GM18502 (cell line): ENCODE measurements around the gene RBPMS2.
"Not testable (repeated sequence)": the region's sequence is repeated elsewhere in the genome, so short reads cannot be mapped to it uniquely, and the experiment has no call there.

Experiments used
- ATAC-seq: cut with Tn5 transposase; IDR thresholded peaks from one replicate; pipeline ENCODE4 v1.9.1; 2021; ENCODE audit warnings: mild to moderate bottlenecking; ENCODE audit not compliant: unreplicated experiment, poor library complexity

Gene RBPMS2

DNA sequence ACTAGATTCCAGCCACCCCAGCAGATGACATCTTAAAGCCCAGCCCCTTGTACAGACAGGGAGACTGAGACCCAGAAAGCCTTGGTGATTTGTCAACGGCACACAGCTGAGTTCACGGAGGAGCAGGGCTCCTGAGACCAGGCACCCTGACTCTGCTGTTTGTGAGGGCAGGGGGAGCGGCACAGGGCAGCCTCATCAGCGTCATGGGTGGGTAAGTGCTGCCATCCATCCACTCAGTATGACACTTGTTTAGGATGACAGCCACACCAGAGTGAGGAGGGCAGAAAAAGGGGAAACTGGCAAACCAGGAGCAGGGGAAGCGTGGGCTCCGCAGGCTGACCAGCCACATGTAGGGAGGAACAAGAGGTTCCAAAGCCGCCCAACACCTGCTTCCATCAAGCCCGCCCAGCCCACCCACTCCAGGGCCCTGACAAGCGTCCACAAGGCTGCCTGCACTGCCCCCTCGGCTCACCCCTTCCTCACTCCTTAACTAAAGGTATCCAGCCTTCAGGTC lies 19.9 kb downstream of the RBPMS2 start:
- ATAC-seq: no peak

- no peak for ATAC-seq
Observed at GRCh38 chr15:64754663-64755426, 20.5 kb downstream of the RBPMS2 start.

DNA sequence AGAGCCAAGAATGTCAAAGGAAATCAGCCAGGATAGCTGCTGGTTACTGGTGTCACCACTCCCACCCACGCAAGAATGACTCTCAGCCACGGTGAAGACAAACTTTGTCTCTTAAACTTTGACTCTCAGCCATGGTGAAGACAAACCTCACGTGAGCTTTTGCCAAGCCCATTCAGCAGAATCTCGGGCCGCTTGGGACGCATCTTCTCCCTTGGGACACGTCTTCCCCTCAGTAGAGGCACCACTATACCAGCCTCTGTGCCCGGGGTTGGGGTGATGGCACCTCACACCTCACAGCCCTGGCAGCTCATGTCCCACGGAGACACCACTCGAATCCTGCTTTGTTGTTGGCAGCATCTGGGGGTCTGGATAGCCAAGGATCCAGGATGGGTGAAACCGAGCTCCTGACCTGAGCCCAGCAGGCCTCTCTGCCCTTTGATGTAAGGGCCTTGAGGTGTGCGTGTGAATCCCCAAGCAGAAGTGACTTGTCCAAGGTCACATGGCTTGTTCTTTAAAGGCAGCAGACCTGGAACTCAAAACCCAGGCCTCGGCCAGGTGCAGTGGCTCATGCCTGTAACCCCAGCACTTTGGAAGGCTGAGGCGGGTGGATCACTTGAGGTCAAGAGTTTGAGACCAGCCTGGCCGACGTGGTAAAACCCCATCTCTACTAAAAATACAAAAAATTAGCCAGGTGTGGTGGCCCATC lies 21.8 kb downstream of the RBPMS2 start:
- ATAC-seq: no peak

GRCh38 chr15:64751464-64751863 lies 23.9 kb downstream of the RBPMS2 start:
- ATAC-seq: no peak

DNA sequence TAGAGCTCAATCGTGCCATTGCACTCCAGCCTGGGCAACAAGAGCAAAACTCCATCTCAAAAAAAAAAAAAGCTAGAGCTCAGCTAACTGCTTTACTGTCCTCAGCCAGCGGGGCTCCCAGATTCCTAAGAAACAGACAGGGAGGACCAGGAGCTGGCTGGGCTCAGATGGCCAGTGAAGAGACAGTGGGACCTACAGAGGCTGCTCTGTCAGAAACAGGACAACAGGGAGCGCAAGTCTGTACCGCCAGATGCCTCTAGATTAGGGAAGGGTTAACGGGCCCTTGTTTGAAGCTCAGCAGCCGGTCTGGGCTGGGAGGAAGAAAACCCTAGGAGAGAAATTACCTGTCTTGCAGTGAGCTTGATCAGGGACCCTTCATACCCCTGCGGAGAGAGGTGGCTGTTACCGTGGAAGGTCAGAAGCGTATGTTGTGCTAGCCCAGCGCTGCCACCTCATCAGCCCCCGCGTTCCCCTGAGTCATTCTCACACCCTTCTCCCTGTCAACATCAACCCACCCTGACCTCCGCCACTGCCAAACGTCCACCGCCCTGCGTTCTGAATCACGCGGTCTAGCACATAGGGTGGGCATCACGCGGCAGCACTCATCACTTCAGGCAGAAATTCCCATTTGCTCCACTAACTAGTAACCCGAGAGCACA lies 25.3 kb downstream of the RBPMS2 start:
- ATAC-seq: no peak

- no peak for ATAC-seq
Observed at GRCh38 chr15:64749167-64749566, 26.2 kb downstream of the RBPMS2 start.

DNA sequence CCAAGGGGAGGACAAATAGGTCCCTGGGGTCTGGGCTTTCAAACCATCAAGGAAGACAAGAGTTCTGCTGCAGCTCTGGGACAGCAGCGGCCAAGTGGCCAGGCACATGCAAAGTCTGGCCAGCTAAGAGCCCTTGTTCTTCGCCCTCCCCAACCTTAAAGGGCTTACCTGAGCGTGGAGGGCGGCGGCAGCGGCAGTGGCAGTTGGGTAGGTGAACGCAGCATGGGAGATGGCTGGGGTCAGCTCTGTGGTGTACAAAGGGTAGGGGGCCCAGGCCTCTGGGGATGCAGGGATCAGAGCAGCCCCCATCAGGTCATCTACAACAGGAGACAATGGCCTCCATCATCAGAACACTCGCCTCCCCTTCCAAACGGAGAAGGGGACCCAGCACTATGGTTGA lies 27.1 kb downstream of the RBPMS2 start:
- ATAC-seq: no peak

GRCh38 chr15:64747578-64747977 lies 27.8 kb downstream of the RBPMS2 start:
- no peak for ATAC-seq

- ATAC-seq: no peak
Observed at GRCh38 chr15:64746921-64747320, 28.5 kb downstream of the RBPMS2 start.

DNA sequence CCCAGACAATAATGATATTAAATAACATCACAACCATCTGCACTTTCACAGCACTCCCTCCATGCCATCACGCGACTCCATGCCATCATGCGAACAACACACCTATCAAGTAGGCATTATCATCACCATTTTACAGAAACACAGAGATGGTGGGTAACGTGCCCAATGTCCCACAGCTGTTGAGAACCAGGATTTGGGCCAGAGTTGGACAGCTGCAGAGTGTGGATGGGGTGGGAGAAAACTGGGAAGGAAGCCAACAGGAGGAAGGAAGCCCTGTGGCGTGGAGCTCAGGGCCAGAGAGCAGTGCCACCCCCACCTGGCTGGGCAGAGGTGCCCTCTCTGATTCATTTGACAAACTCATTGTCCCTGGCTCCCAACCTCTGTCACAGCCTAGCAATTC lies 29.0 kb downstream of the RBPMS2 start:
- ATAC-seq: no peak

- ATAC-seq: no peak
Observed at GRCh38 chr15:64743691-64744090, 31.7 kb downstream of the RBPMS2 start.

GRCh38 chr15:64742921-64743320 lies 32.5 kb downstream of the RBPMS2 start:
- ATAC-seq: no peak

- ATAC-seq: no peak
Observed at GRCh38 chr15:64742385-64742784, 33.0 kb downstream of the RBPMS2 start.

DNA sequence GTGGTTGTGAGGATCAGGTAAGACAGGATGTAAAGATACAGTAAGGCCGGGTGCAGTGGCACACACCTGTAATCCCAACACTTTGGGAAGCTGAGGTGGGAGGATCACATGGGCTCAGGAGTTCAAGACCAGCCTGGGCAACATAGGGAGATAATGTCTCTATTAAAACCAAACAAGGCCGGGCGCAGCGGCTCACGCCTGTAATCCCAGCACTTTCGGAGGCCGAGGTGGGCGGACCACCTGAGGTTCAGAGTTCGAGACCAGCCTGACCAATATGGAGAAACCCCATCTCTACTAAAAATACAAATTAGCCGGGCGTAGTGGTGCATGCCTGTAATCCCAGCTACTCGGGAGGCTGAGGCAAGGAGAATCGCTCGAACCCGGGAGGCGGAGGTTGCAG lies 33.7 kb downstream of the RBPMS2 start:
- not testable (repeated sequence) for ATAC-seq

DNA sequence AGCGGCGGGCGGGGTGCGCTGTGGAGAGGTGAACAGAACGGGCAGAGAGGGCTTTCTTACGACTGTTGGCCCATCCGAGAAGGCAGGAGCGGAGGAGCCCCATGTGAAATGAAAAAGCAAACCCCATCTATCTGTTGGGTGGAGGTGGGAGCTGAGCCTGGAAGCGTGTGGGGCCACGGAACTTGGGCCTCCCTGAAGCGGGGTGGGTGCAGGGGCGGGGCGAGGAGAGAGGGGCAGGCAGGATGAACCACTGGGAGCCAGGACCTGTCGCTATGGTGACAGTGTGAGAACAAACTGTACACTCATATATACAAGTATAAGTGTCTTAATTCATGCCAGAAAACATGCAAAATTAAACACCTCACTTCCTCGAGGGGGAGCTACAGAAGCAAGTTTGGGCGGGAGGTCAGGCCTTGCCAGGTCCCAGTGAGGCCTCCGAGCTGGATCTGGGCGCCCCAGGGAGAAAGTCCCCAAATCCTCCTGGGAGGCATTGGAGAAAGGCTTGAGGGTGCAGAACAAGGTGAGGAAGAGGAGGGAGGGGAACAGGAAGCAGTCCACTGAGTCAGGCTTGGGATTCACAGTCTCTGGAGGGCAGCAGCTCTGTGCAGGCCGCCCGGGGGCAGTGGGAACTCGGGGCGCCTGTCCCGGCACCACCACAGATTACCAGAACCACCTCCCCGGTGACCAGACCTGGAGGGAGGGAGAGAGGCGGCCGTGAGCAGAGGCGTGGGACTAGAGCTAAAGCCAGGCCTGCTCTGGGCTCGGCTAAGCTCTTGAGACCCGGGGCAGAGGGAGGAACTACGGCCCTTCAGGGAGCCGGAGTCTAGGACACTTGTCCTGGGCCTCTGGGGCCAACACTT lies 34.8 kb downstream of the RBPMS2 start:
- no peak for ATAC-seq

DNA sequence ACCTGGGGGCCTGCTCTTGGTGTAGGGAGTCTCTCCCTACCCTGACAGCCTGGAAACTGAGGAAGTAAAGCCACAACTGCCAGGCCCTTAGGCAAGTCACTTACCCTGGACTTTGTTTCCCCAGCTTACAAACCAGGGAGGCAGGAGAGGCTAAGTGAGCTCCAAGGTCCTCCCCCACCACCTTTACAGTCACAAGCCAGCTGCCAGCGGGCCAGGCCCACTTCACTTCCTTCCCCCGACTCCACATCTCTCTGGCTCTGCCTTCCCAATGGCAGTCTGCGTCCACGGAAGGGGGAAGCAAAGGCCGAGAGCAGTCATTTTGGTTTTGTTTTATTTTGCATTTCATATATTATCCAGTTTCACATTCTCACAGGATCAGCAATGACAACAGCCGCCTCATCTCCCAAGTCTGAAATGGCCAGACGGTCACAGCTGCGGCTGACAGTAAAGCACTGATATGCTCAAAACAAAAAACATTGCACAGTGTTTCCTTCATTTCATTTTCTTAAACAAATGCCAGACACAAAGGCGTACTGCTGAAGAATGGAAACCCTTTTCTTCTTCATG lies 35.7 kb downstream of the RBPMS2 start:
- no peak for ATAC-seq

DNA sequence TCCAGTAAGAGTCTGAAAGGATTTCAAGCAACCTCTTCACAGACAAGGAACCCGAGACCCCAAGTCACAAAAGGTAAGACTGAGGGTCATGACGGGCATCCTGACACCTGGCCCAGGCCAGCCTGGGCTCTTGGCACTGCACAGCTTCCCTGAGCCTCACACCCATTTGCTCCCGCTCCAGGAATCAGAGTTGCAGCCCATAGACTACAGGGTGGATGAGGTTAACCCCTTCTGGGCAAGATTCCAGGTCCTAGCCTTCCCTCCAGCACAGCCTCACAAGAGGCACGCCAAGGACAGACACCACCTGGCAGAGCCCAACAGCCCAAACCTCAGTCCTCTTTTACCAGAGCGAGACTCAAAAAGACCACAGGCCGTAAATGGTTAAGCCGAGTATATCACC lies 36.2 kb downstream of the RBPMS2 start:
- no peak for ATAC-seq

- ATAC-seq: no peak
Observed at GRCh38 chr15:64738226-64739095, 36.9 kb downstream of the RBPMS2 start.
